ENCODE measurements around the gene PIGB. TPM values are rescaled to one million over a fixed set of nuclear protein-coding genes. Genes with fewer than 3 reads are reported as not detected.

The PIGB gene
- total and polyA plus RNA-seq, 2 of the 8 experiments (the other 6 are each of a cell fraction or from before 2014, with no cell fraction given): 4.3 to 11.7 TPM

- no peak overlapping the region for H4K91ac ChIP-seq (replicated peaks; ENCODE audit: insufficient read length, low read length)
- H3K9ac ChIP-seq (replicated peaks in 1 of 4; ENCODE audit: extremely low read depth in 1 of 4, low read depth in 3 of 4, low read length in 3 of 4): no peak overlapping the region
- H3K18ac ChIP-seq (ENCODE audit: extremely low read depth, low read length): no peak overlapping the region
- CTCF ChIA-PET (ENCODE audit: partially characterized antibody): no interaction called here
- H3K9me3 ChIP-seq (ENCODE audit: insufficient read depth in 2 of 2, low read depth in 1 of 2, low read length in 1 of 2): no peaks in the 10 kb centered on the region
- no peak overlapping the region for H3K4me2 ChIP-seq (ENCODE audit: insufficient read depth in 1 of 2, low read depth in 2 of 2, low read length in 2 of 2)
- TF ChIP-seq EP300 (IDR thresholded peaks at IDR 0.05; ENCODE audit: borderline replicate concordance in 1 of 2, low read depth in 2 of 2, low read length in 2 of 2) (no peak), CBX5 (IDR thresholded peaks at IDR 0.05; ENCODE audit: low read depth, low read length) (no peak), HDAC2 (IDR thresholded peaks at IDR 0.05; ENCODE audit: borderline replicate concordance in 1 of 2, low read depth in 2 of 2, low read length in 2 of 2) (no peak), ATF3 (IDR thresholded peaks at IDR 0.05; ENCODE audit: insufficient read depth, low read depth, low read length) (no peak), YY1 (IDR thresholded peaks at IDR 0.05; ENCODE audit: low read depth, low read length) (no peak), POU5F1 (IDR thresholded peaks at IDR 0.05; ENCODE audit: low read depth, low read length) (no peak), SP4 (IDR thresholded peaks at IDR 0.05; ENCODE audit: low read length) (no peak), E2F6 (IDR thresholded peaks at IDR 0.05) (no peak)
- WGBS, 2 experiments (ENCODE audit: extremely low coverage in 1 of 2, insufficient coverage in 1 of 2, insufficient read length in 1 of 2, insufficient replicate concordance in 2 of 2, low coverage in 1 of 2, low lambda C conversion rate in 2 of 2, missing lambda C conversion rate in 1 of 2): 67% methylated on average over 5 of the region's 5 CpGs; no CpG with 5 or more reads in 1 of the 2 experiments
- H3K56ac ChIP-seq (replicated peaks; ENCODE audit: insufficient read length, low read depth, low read length): no peak overlapping the region
- H3K79me2 ChIP-seq (ENCODE audit: control insufficient read depth in 1 of 2, insufficient read depth in 2 of 2, low read length in 2 of 2): no peaks in the 10 kb centered on the region
- H2BK20ac ChIP-seq (ENCODE audit: low read length): no peak overlapping the region
- no peak overlapping the region for H2BK5ac ChIP-seq (ENCODE audit: low read depth, low read length)
- H2BK120ac ChIP-seq (replicated peaks; ENCODE audit: low read depth, low read length): no peak overlapping the region
- no peak overlapping the region for H2BK15ac ChIP-seq (ENCODE audit: low read length)
- H2BK12ac ChIP-seq (ENCODE audit: low read depth, low read length): no peak overlapping the region
- H3K36me3 ChIP-seq (ENCODE audit: control insufficient read depth in 2 of 4, insufficient read depth in 4 of 4, low read length in 3 of 4): no peaks in the 10 kb centered on the region
- H4K8ac ChIP-seq (ENCODE audit: extremely low read depth, insufficient read depth, low read length): no peak overlapping the region
- no peaks in the 10 kb centered on the region for H3K79me1 ChIP-seq (ENCODE audit: low read depth, low read length)
- POLR2A ChIA-PET (ENCODE audit: partially characterized antibody): no interaction called here
- no peak overlapping the region for H4K5ac ChIP-seq (ENCODE audit: insufficient read length, low read depth, low read length)
- no peak overlapping the region for H3K23ac ChIP-seq (ENCODE audit: insufficient read length)
- peaks cover 0 to 1% of the 10 kb centered on the region in 2 experiments for H4K20me1 ChIP-seq (replicated peaks in 1 of 2; ENCODE audit: control insufficient read depth in 1 of 2, insufficient read depth in 2 of 2, low read length in 2 of 2)
- no peaks in the 10 kb centered on the region for H3K23me2 ChIP-seq (ENCODE audit: low read depth, low read length)
- FAIRE-seq (no peak), DNase-seq (ENCODE audit: low read depth in 1 of 2, low spot score in 2 of 2) (no peak)
- no peak overlapping the region for H3K14ac ChIP-seq (ENCODE audit: insufficient read length)
- H3K27ac ChIP-seq (ENCODE audit: low read depth, low read length): no peak overlapping the region
- no peak overlapping the region for H2AK5ac ChIP-seq (ENCODE audit: low read depth, low read length)
- no peak overlapping the region for H2AFZ ChIP-seq (ENCODE audit: low read length)
- H3K27me3 ChIP-seq (replicated peaks in 1 of 4; ENCODE audit: control insufficient read depth in 3 of 4, extremely low read depth in 1 of 4, insufficient read depth in 3 of 4, low read length in 3 of 4): no peaks in the 10 kb centered on the region
- H3K4me1 ChIP-seq (replicated peaks in 1 of 4; ENCODE audit: control insufficient read depth in 3 of 4, insufficient read depth in 4 of 4, low read length in 3 of 4): no peaks in the 10 kb centered on the region
- H3K4ac ChIP-seq (replicated peaks; ENCODE audit: insufficient read length, low read depth, low read length): no peak overlapping the region
- H3K4me3 ChIP-seq (ENCODE audit: extremely low read depth in 1 of 4, insufficient read depth in 2 of 4, low read depth in 3 of 4, low read length in 4 of 4): no peak overlapping the region
Observed at GRCh38 chr15:55334371-55334770, 15.3 kb downstream of the PIGB start.

All from H1 (cell line).